COLO829 (cell line): ENCODE results near the gene GNAT1.

Experiments
- DNase-seq: peaks from one replicate; pipeline ENCODE4 v3.0.0; 2012; ENCODE audit warnings: low spot score

The GNAT1 gene

DNA sequence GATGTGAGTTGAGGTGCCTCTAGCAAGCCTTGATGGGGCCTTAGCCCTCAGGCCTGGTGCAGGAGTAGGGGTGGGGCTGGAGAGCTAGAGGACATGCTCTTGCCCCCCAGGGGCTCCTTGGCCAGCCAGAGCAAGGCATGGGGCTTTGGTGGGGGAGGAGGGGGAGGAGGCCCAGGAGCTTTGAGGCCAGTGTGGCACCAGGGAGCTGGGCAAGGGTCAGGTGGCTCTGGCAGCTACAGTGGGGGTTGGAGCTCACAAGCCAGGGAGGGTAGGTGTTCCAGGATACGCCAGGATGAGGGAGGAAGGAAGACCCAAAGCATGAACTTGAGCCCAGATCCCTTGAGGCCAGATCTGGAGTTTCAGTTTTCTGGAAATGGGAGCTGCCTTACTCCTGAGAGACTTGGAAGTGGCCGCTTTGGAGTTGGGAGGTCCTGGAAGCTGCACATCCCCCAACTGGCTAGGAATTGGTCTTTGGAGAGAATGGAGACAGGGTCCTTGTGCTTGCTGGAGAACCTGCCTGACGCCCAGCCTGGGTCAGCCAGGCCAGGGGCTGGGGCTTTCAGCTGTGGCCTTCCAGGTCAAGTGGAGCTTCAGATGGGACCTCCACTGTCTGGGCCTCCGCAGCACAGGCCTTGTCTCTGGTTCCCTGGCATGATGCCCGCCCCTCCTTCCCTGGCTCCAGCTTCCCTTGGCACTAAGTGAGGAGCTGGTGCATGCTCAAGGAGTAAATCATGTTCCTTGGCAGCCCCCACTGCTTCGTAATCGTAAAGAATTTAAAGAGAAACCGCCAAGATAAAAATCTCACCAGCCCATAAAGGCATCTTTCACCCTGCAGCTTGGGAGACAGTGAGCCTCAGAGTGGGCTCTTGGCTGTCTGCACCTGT, 27.6 kb upstream of the GNAT1 start:
- no peak for DNase-seq

DNA sequence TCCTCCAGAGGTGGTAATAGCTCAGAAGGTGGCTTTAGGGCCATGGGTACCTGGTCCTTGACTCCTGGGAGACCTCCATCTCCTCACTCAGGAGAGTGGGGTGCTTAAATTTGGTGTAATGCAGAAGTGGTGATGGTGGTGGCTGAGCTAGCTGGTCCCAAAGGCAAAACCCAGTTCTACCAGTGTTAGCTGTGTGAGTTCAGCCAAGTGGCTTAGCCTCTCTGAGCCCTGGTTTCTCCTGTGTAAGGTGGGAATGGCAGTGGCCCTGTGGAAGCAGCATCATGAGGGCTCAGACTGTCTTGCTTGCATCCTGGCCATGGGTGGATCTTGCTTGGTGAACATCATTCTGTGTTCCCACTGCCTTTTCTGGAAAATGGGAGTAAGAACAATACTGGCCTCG, 26.9 kb upstream of the GNAT1 start:
- no peak for DNase-seq

DNA sequence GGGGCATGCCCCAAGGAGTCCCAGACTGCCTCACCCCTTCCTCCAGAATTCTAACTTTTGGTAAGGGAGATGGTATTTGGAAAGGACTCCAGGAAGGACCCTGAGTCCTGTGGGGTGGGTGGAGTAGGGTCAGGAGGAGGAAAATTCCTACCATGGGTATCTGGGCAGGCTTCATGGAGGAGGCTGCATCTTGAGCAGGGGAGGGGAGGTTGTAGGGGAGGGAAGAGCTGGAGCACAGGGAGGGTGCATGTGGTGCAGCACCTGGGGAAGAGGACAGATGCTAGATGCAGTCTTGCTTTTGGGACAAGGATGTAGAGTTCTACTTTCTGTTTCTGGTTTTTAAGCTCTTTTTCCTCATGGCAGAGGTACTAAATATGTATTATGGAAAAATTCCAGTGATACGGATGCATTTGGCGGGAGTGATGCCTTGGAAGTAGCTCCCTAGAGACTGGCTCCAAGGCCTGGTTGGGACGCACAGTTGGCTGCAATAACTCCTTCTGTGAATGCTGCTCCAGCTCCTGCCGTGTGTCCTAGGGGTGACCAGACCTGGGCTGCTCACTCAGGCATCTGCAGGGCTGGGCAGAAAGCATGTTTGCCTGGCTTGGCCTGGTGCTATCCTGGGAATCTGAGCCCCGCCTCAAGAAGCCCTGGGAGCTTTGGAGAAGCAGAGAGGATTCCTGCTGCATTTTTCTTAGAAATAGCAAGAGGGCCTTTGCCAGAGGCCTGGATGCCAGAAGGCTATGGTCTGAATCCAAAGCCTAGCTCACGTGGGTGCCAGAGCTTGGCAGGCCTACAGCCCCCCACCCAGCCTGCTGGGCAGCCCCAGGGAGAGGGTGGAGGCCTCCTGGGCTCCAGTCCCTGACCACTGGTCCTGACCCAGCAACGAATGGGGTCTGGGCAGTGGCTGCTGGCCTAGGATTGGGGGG, 26.2 kb upstream of the GNAT1 start:
- DNase-seq: no peak

DNA sequence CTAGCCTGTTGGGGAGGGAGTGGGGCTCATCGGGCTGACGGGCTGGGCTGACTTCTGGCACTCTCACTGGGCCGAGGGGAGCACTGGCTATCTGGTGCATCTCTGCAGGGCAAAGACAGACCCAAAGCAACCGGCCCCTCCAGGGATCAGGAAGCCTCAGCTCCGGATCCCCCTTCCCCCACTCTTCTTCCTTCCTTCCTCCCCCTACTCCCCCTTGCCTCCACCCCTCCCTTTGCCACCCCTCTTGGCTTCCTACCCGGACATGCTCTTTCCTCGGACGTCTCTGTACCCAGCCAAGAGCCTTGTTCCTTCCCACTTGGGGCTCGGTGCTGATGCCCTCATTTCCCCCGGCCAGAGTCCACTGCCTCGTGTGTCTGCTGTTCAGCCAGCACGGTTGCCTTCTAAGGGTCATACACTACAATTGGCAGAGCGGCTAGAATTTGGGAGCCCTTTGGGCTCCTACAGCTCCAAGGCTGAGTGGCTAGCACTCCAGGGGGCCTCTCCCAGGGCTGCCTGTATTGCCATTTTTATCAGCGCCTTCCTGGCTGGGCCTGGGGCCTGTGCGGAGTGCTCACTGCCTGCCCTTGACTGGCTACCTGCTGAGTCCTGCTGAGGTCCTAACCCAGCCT, 25.4 kb upstream of the GNAT1 start:
- DNase-seq: no peak

DNA sequence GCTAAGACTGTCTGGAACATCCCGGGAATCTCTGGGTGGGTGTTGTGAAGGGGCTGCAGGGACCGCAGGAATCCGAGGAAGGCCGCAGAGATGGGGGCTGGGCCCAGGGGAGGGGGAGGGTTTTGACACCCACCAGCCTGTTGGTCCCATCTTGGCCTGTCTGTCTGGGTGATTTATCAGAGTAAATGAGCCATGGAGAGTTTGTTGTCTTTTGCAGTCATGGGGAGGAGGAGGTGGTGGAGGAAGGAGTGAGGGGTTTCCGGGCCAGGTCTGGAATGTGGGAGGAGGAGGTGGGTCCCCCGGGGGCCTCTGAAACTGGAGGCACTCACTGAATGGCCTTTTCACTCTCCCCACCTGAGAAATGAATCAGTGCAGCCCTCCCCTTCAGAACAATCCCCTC, 24.8 kb upstream of the GNAT1 start:
- DNase-seq: no peak

DNA sequence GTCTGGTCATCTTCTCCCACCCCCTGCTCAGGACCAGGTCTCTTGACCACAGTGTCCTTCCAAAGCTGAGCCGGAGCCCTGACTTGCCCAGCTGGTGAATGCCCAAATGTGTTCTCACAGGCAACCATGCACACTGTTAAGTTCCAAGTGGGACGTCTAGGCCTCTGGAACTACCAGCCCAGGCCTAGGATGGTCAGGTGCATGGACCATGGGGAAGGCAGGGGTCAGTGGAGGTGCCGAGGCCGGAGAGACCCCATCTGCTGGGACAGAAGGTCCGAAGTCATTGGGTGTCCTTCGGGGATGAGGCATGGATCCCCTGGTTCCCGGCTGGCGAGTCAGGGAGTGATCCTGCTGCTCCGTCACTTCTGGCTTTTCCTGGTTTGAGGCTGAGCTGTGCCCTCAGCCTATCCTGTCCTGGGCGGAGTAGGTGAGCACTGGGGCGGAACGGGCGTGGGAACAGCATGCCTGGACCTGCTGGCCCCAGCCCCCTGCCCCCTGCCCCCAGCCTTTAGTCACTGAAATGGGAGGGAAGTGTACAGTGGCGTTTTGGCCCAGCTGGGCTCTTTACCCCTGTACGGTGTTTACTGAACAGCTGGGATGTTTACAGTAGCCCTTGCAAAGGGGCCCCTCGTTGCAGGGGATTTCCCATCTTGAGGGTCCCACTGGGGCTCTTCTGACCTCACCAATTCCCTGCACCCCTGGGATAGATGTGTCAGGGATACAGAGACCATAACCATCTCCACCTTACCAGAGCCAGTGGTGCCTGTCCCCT, 24.2 kb upstream of the GNAT1 start:
- no peak for DNase-seq

DNA sequence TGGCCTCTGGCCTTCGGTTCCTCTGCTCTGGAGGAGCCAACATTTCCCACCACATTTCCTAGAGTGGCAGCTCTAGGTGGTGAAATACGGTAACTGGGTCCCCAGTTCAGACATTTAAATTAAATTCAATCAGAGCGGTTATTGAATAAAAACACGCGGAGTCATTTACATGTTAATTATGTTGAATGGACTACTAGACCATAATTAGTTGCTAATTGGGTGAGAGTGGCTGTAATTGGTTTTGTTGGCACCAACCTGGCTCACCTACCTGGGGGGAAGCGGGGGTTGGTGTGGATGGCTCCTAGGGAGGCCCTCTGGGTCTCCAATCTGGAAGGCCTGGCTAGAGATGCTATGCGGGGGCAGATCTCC, 23.6 kb upstream of the GNAT1 start:
- no peak for DNase-seq

DNA sequence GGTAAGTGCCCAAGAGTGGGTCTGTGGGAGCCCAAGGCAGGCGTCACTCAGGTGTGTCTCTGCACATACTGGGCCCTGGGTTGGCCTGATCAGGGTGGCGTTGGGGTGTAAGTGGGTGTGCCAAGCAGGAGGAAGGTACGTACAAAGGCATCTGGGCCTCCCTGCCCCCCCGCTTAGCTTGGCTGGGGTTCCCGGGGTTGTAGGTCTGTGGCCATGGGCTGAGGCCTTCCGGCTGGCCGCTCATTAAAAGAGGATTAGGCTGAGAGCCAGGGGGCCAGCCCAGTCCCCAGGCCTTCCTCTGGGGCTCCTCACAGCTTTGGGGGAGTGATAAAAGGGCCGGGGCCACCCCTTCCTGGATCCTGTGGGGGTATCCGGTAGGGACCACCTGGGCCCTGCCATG, 23.0 kb upstream of the GNAT1 start:
- no peak for DNase-seq

DNA sequence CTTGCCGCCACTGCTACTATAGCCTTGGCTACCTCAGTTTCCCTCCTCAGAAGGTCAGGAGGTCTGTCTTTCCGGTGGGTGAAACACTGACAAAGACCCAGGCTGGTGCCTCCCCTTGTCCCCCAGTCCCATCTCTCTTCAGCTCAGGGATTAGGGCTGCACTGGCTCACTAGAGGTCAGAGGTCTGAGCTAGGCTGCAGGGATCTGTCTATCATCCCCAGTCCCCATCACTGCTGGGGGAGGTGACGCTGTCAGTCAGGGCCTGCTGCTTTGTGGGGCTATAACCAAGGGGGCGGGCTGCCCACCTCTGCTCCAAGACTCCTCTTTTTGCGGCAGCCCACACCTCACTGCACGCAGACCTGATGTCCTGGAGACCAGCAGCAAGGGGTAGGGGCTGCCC, 22.6 kb upstream of the GNAT1 start:
- no peak for DNase-seq

DNA sequence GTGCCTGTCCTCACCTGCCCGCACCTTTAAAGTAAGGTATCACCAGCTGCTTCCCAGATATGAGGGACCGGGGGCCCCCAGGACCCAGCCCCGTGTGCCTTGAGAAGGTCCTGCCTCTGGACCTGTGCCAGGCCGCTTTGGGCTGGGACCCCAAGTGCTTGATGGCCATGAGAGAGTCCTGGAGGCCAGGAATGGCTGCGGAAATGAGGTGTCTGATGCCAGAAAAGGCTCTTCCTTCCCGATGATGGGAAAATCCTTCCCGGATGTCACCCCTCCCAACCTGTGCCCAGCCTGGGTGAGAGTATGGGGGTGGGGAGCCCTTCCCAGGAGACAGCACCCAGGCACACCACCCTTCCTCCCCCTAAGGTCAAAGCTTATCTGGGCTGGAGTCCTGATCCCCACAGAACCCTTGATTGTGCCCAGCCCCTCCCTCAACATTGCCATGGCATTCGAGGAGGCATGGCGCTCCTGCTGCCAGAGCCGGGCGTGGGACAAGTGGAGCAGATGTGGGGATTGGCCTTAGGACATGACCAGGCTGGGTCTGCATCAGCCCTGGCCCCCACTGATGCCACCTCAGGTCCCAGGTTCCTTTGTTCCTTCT, 22.1 kb upstream of the GNAT1 start:
- no peak for DNase-seq

DNA sequence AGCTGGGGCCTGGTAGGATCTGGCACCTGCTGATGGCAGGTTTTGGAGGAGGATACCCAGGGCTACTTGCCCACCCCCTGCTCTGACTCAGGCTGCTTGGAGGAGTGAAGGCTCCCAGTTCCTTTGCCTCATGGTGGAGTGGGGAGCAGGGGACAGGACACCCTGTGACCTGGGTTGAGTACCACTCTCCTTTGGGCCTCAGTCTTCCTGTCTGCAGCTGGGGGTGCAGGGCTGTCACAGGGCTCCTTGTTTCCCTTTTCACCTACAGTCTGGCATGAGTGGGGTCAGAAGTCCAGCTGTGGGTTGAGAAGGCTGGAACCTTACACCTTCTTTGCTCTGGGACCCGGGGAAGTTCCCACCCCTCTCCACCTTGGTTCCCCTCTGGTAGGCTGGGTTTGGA, 21.6 kb upstream of the GNAT1 start:
- no peak for DNase-seq

DNA sequence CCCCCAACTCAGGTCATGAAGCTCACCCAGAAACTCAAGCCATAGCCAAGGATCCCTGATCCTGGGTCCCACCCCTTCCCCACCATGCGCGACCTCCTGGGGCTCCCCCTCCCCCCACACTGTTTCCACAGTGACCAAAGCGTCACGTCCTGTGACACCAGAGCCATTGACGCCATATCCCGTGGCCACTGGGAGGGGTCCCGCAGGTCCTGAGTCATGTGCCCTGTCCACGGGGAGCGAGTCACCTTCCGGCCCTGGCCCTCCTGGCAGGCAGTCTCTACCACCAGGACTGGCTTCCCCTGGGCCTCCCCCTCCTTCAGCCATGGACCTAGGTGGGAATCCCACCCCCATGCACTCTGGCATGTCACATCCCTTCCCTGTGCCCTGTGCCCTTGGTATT, 20.7 kb upstream of the GNAT1 start:
- peak; percentile 60 for DNase-seq

DNA sequence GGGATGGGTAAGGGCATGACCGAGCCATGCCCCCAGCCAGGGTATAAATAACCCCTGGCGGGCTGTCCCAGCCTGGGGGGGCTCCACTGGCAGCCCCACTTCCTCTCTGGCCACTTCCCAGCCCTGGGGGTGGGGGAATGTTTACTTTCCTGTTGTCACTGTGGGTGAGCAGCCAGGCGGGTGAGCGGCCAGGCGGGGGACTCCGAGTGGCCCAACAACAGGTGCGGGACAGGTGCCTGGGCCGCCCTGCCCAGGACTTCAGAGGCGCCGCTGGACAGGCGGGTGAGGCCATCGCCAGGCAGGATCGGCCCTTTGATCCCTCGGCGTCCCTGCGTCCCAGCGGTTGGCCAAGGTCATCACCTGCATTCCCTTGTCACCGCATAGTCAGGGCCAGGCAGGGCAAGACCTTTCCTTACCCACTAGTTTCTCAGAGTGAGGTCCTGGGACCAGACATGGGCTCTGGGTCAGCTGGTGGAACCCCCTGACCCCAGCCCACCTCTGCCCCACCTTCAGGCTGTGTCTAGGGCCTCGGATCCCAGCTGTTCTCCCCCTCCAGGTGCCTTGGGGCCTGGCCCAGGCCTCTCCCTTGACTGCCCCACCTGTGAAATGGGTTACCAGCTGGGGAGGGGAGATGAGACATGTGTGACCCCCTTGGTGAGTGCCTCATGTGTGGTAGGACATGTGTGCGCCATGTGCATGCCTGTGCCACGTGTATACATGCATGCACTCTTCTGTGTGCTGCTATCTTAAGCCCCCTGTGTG, 19.7 kb upstream of the GNAT1 start:
- no peak for DNase-seq

DNA sequence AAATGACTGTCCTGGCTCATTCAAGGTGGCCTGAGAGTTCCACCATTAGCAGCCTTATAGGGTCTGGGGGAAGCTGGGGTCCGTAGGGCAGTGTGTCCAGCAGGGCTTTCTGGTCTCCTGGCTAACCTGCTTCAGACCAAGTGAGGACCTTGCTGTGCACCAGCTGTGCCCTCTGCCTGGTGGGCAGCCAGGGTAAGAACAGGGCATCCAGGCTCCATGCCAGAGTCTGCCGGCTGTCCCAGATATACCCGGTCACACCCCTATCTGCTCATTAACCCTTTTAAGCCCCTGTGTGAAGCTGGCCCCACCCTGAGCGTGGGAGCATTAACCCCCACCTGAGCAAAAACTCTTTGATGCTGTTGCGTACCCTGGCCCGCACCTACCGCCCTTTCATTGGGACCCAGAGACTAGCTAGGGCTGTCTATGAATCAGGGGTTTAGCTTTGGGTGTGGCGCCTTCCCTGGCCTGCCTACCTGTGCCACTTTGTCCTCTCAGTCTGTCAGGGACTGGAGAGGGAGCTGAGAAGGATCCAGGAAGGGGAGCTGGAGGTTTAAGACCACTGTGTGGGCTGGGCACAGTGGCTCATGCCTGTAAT, 18.7 kb upstream of the GNAT1 start:
- no peak for DNase-seq

DNA sequence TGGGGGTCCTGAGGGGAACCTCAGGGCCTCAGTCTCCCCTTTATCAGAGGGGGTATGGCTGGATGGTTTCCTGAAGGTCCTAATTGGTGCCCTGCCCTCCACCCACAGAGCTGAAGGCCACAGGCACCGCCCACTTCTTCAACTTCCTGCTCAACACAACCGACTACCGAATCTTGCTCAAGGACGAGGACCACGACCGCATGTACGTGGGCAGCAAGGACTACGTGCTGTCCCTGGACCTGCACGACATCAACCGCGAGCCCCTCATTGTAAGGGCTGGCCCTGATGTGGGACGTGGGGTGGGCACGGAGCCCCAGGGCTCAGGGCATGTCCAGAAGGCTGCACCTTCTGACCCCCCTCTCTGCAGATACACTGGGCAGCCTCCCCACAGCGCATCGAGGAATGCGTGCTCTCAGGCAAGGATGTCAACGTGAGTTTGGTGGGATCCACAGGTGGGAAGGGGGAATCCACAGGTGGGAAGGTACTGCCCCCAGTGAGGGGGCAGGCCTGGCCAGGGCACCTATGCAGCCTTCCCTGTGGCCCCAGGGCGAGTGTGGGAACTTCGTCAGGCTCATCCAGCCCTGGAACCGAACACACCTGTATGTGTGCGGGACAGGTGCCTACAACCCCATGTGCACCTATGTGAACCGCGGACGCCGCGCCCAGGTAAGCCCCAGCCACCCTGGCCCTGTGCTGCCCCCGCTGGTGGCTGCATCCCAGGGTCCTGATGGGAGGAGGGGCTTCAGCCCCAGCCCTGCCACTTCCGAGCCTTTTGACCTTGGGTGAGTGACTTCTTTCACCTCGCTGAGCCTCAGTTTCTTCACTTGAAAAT, 17.5 kb upstream of the GNAT1 start:
- DNase-seq: no peak

DNA sequence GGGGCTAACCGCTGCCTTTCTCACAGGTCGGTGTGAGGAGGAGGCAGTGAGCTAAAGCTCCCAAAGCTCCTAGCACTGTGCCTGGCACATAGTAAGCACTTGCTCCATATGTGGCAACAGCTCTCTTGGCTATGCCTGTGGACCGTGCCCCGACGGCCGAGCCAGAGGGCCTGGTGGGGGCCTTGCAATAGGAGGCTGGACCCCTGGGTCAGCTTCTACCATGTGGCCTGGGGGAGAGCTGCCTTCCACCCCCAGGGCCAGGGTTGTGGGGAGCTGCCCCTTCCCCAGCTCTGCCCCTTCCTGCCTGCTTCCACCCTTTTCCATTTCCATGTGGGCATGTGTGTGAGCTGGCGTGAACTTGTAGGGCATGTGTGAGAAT, 16.9 kb upstream of the GNAT1 start:
- no peak for DNase-seq

DNA sequence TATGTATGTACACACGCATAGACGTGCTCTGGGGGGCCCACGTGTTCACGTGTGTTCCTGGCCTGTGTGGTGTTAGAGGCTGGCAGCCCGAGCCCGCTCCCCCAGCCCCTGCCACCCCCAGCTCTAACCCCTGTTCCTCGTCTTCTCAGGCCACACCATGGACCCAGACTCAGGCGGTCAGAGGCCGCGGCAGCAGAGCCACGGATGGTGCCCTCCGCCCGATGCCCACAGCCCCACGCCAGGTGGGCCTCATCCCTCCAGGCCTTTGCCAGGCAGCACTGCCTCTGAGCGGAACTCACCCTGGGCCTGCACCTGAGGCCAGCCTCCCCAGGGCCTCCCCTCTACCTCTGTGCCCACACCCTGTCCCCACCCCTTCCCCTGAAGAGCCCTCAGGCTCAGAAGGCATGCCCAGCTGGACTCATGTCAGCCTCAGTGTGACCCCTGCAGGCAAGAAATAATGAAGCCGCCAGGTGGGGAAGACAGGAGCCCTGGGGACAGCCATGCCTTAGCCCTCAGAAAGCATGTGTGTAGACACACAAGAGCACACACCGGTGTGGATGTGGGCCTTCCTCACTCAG, 16.4 kb upstream of the GNAT1 start:
- DNase-seq: no peak

DNA sequence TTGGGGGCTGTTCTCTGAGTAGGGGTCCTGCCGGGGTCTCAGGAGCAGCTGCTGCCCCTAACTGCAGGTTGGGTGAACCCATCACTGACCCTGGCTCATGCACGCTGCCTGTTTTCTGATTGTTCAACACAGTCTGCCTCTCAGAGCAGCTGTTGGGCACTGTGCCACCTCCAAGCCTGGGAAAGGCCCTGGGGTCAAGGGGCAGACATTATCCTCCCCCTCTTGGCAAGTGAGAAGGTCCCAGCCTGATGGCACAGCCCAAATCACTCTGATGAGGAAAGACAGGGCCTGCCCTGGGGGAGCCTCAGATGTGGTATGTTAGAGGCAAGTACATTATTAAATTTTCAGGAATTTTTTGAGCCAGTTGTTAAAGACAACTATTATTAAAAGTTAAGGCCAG, 14.1 kb upstream of the GNAT1 start:
- DNase-seq: no peak

DNA sequence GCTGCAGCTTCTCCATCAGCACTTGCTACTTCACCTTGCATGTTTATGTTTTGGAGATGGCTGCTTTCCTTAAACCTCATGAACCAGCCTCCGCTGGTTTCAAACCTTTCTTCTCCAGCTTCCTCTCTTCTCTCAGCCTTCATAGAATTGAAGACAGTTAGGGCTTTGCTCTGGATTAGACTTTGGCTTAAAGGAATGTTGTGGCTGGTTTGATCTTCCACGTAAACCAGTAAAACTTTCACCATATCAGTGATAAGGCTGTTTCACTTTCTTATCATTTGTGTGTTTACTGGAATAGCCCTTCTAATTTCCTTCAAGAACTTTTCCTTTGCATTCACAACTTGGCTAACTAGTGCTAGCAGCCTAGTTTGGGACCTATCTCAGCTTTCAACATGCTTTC, 11.7 kb upstream of the GNAT1 start:
- DNase-seq: no peak
